HL-60 (cell line): Measurements from ENCODE around the gene AP3D1.

Source experiments
- DNase-seq, 2 experiments: peaks; one replicate each; pipeline ENCODE4 v3.0.0-alpha.2; 2010 to 2020; ENCODE audit warnings: low read depth in 1 of 2, low spot score in 1 of 2
- H3K27ac ChIP-seq: fragments of 250-450 bp; sonication (Bioruptor Pico); replicated peaks from 2 replicates; pipeline ENCODE4 v1.5.1; 2020; ENCODE audit warnings: mild to moderate bottlenecking, moderate library complexity
- H3K27me3 ChIP-seq: fragments of 250-450 bp; sonication (Bioruptor Pico); 2 replicates; pipeline ENCODE4 v1.5.1; 2021; ENCODE audit warnings: mild to moderate bottlenecking, moderate library complexity; ENCODE audit not compliant: insufficient read depth, poor library complexity, severe bottlenecking
- H3K4me3 ChIP-seq: replicated peaks from 2 replicates; pipeline ENCODE4 v1.5.1; 2011; ENCODE audit warnings: mild to moderate bottlenecking, control low read depth, low read length; ENCODE audit not compliant: insufficient read depth
- GABPA ChIP-seq: IDR thresholded peaks from 2 replicates; pipeline ENCODE4 v1.6.1; 2012; ENCODE audit warnings: low read depth
- POLR2AphosphoS5 ChIP-seq: IDR thresholded peaks from 2 replicates; pipeline ENCODE4 v1.6.1; 2012; ENCODE audit warnings: low read depth
- SPI1 ChIP-seq: IDR thresholded peaks from 2 replicates; pipeline ENCODE4 v1.6.1; 2012; ENCODE audit warnings: low read depth, mild to moderate bottlenecking, borderline replicate concordance
- TF ChIP-seq, protein P1 (sequence below): IDR thresholded peaks from one replicate; pipeline ENCODE4 v1.5.1; 2011; ENCODE audit warnings: low read length, control low read depth, inconsistent platforms; ENCODE audit not compliant: insufficient read depth
- TF ChIP-seq, protein P2 (sequence below): IDR thresholded peaks from 2 replicates; pipeline ENCODE4 v1.6.1; 2012; ENCODE audit warnings: low read depth; ENCODE audit not compliant: insufficient replicate concordance

AP3D1 gene

DNA sequence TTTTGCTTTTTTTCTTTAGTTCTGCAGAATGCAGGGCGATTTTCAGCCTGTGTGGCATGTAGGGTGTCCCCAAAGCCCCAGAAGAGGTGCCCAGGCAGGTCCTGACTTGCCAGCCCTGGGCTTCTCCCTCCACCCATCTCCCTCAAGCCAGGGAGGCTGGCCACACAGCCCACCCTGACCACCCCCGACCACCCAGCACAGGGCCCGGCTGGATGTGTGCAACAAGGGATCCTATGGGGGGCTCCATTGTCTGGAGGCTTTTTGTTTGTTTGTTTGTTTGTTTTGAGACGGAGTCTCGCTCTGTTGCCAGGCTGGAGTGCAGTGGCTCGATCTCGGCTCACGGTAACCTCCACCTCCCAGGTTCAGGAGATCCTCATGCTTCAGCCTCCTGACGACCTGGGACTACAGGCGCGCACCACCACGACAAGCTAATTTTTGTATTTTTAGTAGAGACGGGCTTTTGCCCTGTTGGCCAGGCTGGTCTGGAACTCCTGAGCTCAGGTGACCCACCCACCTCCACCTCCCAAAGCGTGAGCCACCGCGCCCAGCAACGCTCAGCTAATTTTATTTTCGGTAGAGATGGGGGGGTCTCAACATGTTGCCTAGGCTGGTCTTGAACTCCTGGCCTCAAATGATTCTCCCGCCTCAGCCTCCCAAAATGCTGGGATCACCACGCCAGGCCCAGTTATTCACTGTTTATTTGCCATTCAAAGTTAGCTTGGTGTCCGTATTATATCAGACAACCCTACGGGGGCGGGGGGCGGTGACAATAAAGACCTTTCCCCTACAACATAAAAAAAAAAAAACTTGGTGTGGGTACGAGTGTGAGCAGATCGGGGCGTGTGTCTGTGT, 92.6 kb downstream of the AP3D1 start:
- TF ChIP-seq SPI1 (no peak), GABPA (no peak), POLR2AphosphoS5 (no peak)
- TF ChIP-seq, protein P1, sequence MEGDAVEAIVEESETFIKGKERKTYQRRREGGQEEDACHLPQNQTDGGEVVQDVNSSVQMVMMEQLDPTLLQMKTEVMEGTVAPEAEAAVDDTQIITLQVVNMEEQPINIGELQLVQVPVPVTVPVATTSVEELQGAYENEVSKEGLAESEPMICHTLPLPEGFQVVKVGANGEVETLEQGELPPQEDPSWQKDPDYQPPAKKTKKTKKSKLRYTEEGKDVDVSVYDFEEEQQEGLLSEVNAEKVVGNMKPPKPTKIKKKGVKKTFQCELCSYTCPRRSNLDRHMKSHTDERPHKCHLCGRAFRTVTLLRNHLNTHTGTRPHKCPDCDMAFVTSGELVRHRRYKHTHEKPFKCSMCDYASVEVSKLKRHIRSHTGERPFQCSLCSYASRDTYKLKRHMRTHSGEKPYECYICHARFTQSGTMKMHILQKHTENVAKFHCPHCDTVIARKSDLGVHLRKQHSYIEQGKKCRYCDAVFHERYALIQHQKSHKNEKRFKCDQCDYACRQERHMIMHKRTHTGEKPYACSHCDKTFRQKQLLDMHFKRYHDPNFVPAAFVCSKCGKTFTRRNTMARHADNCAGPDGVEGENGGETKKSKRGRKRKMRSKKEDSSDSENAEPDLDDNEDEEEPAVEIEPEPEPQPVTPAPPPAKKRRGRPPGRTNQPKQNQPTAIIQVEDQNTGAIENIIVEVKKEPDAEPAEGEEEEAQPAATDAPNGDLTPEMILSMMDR: no peak
- TF ChIP-seq, protein P2, sequence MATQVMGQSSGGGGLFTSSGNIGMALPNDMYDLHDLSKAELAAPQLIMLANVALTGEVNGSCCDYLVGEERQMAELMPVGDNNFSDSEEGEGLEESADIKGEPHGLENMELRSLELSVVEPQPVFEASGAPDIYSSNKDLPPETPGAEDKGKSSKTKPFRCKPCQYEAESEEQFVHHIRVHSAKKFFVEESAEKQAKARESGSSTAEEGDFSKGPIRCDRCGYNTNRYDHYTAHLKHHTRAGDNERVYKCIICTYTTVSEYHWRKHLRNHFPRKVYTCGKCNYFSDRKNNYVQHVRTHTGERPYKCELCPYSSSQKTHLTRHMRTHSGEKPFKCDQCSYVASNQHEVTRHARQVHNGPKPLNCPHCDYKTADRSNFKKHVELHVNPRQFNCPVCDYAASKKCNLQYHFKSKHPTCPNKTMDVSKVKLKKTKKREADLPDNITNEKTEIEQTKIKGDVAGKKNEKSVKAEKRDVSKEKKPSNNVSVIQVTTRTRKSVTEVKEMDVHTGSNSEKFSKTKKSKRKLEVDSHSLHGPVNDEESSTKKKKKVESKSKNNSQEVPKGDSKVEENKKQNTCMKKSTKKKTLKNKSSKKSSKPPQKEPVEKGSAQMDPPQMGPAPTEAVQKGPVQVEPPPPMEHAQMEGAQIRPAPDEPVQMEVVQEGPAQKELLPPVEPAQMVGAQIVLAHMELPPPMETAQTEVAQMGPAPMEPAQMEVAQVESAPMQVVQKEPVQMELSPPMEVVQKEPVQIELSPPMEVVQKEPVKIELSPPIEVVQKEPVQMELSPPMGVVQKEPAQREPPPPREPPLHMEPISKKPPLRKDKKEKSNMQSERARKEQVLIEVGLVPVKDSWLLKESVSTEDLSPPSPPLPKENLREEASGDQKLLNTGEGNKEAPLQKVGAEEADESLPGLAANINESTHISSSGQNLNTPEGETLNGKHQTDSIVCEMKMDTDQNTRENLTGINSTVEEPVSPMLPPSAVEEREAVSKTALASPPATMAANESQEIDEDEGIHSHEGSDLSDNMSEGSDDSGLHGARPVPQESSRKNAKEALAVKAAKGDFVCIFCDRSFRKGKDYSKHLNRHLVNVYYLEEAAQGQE: no peak
- H3K4me3 ChIP-seq: no peak overlapping the region
- DNase-seq: no peak
- peak overlapping the region; percentile 32 for H3K27ac ChIP-seq
- no peaks in the 10 kb centered on the region for H3K27me3 ChIP-seq

DNA sequence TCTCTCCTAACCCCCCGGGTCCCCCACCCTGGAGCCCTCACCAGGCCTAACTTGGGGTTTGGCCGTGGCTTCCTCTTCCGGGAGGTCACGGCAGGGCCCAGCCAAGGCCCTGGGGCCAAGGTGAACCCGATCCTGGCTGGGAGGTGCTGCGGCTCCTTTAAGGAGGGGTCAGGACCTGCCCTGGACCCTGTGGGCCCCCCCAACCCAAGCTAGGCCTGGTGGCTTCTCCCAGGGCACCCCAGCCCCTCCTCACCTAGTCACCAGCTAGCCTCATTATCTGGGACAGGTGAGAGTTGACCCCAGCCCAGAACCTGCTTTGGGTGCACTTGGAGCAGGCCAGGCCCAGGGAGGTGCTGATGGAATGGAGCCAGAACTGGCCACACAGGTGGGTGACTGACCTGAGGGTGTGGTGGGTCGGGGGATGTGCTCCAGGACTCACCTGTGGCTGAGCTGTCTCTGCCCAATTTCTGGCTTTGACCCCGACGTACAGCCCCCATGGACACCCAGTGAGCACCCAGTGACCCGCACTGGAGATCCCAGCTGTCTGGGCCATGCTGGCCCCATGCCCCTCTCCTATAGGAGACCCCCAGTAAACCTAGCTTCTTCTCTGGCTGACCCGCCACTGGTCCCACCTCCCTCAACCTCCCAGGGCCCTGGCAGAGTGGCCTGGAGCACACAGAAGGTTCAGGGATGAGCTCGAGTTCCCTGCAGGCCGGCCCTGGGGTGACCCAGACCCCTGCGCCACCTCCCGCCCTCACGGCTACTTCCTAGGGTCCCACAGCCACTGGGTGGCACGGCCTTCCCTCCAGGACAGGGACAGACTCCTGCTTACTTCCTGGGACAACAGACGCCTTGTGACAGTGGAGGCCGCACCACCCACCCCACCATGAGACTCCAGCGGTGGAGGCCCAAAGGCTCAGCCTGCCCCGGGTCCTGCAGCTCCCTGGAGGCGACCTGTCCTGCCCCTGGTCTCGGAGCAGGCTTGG, 93.6 kb downstream of the AP3D1 start:
- no peak for DNase-seq
- Histone ChIP-seq H3K27me3 (no peaks in the 10 kb centered on the region), H3K4me3 (no peak overlapping the region), H3K27ac (peak overlapping the region; percentile 32)
- TF ChIP-seq SPI1: no peak

DNA sequence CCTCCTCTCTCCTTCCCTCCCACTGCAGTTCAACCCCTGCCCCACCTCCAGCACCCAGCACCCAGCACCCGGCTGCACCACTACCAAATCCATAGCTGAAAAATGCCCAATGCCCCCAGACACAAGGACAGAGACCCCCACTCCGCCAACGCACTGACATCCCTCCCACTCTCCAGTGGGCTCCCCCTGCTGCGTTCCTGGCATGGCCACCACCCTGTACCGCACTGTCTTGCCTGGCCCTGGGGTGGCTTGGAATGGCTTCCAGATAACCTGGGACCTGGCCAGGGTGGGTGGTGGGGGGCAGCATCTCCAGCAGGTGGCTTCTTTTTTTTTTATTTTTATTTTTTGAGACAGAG, 94.6 kb downstream of the AP3D1 start:
- H3K27ac ChIP-seq: peak overlapping the region; percentile 20
- TF ChIP-seq POLR2AphosphoS5: no peak
- TF ChIP-seq GABPA: no peak
- TF ChIP-seq SPI1: no peak
- DNase-seq: no peak

DNA sequence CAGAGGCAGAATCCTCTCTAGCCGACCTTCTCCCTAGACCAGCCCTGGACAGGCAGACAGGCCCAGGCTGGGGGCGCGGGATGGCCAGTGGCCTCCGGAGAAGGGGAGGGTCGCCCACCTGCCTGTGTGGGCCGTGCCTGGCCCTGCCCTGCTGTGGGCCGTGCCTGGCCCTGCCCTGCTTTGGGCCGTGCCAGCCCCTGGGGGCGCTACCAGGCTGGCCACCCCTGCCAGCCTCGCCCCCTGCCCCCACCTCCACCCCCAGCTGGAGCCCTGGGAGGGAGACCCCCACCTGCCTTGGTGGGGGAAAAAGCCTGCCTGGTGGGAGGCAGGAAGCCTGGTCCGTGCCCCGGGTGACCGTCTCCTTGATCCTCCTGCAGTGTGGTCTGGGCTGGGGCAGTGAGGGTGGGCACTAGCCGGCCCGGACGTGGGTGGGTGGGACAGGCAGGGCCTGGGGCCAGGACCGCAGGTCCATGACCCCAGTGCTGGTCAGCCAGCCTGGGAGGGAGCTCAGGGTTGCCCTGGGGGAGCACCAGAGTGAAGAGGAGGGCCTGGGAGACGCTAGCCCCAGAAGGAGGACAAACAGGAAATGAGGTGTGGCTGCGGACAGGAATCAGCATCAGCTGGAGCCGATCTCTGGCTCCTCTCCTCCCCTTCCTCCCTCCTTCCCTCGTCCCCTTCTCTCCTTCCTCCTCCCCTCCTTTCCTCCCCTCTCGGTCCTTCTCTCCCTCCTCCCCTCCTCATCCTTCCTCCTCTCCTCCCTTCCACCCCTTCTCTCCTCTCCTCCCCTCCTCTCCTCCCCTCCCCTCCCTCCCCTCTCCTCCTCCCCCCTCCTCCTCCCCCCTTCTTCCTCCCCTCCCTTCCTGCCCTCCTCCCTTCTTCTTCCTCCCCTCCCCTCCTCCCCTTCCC, 95.2 kb downstream of the AP3D1 start:
- Histone ChIP-seq H3K27me3 (no peaks in the 10 kb centered on the region), H3K27ac (peak overlapping the region; percentile 38), H3K4me3 (no peak overlapping the region)
- TF ChIP-seq, protein P2: no peak
- TF ChIP-seq, protein P1: no peak
- no peak for TF ChIP-seq SPI1
- TF ChIP-seq POLR2AphosphoS5: no peak
- no peak for TF ChIP-seq GABPA
- peak in 1 of 2 experiments; percentile 26 for DNase-seq

More for the DNA sequence above, 94.6 kb downstream of the AP3D1 start:
- Histone ChIP-seq H3K27me3 (no peaks in the 10 kb centered on the region), H3K4me3 (no peak overlapping the region)
